Mucosa of rectum (tissue), 2 donors: ENCODE measurements around the gene SSX2IP.

Experiments
- H3K27ac ChIP-seq, 2 donors: one replicate each; pipeline ENCODE4 v1.7.0; 2013; ENCODE audit warnings: inconsistent platforms in 2 of 2, low read depth in 2 of 2, low read length in 2 of 2
- H3K27me3 ChIP-seq, 2 donors: one replicate each; pipeline ENCODE4 v1.7.0; 2013; ENCODE audit warnings: low read length in 2 of 2; ENCODE audit not compliant: control insufficient read depth in 2 of 2, insufficient read depth in 2 of 2
- H3K36me3 ChIP-seq, 2 donors: one replicate each; pipeline ENCODE4 v1.7.0; 2013; ENCODE audit warnings: low read length in 2 of 2; ENCODE audit not compliant: control insufficient read depth in 2 of 2, insufficient read depth in 2 of 2
- H3K4me1 ChIP-seq, 2 donors: one replicate each; pipeline ENCODE4 v1.7.0; 2013; ENCODE audit warnings: low read length in 2 of 2, mild to moderate bottlenecking in 1 of 2; ENCODE audit not compliant: control insufficient read depth in 2 of 2, insufficient read depth in 2 of 2
- H3K4me3 ChIP-seq, 2 donors: one replicate each; pipeline ENCODE4 v1.7.0; 2013; ENCODE audit warnings: low read length in 2 of 2
- H3K9ac ChIP-seq, 2 donors: one replicate each; pipeline ENCODE4 v1.7.0; 2013; ENCODE audit warnings: low read length in 2 of 2, low read depth in 1 of 2, mild to moderate bottlenecking in 1 of 2
- H3K9me3 ChIP-seq, 2 donors: one replicate each; pipeline ENCODE4 v1.7.0; 2013; ENCODE audit warnings: low read length in 2 of 2; ENCODE audit not compliant: control insufficient read depth in 2 of 2
- donor health status: healthy.
- donor health status: Normal muscosa, but diverticular disease.

The SSX2IP gene

DNA sequence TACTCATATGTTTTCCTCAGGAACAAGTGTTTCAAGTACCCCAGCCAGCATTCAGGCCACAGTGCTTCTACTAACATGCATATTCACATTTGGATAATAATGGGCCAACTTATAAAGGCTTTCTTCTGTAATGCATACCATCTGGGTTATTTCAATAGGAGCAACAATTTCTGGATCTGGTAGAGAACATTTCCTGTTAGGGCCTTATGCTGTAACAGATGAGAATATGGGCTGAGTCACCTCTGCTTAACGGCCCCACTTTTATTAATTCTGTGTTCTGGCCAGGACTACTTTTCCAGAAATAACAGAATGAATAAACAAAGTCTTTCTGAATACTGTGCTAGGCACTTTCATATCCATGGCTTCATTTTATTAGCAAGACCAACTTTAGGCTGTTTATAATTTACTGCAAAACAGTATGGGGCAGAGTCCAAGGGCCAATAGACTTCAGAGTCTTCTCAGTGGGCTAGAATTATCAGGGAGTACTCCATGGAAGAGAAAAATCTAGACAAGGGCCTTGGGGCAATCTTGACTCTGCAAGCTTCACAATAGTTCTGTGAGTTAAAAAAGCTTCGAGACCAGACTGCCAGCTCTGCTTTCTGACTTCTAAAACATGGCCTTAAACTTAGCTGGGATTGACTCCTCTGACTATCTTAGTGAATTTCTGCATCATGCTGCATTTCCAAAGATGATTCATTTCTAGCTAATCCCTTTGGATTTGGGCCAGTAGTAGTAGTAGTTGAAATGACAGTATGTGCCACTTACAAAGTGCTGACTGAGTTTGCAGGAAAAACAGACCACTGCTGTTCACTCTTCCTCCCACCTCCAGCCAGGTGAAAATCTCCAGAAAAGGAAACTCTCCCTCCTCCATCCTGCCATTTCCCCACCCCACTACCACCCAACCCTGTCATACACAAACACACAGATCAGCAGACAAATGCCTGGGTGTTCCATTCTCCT is 8.2 kb upstream of the SSX2IP start:
- Histone ChIP-seq H3K4me3 (no peak overlapping the region), H3K9me3 (no peaks in the 10 kb centered on the region), H3K4me1 (peaks cover 0 to 9% of the 10 kb centered on the region in 2 donors), H3K9ac (no peak overlapping the region), H3K27me3 (no peaks in the 10 kb centered on the region), H3K36me3 (no peaks in the 10 kb centered on the region), H3K27ac (peak overlapping the region; percentile 35 to 50)

GRCh38 chr1:84693785-84694184 is 3.5 kb upstream of the SSX2IP start:
- Histone ChIP-seq H3K27ac (no peak overlapping the region), H3K9ac (no peak overlapping the region), H3K36me3 (no peaks in the 10 kb centered on the region), H3K4me3 (no peak overlapping the region), H3K9me3 (no peaks in the 10 kb centered on the region), H3K4me1 (peaks cover 6 to 20% of the 10 kb centered on the region in 2 donors), H3K27me3 (no peaks in the 10 kb centered on the region)

DNA sequence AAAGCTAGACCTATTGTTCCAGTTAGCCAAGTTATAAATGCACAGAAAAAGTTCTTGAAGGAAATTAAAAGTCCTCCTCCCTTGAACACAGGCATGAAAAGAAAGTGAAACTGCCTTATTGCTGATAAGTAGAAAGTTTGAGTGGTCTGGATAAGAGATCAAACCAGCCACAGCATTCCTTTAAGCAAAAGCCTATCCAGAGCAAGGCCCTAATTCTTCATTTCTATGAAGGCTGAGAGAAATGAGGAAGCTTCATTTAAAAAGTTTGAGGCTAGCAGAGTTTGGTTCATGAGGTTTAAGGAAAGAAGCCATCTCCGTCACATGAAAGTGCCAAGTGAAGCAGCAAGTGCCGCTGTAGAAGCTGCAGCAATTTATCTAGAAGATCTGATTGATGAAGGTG is 2.7 kb upstream of the SSX2IP start:
- peak overlapping the region in 1 of 2 donors; percentile 9 for H3K27ac ChIP-seq
- H3K4me3 ChIP-seq, result peak overlapping the region in 1 of 2 donors; percentile 22
- H3K9ac ChIP-seq, result no peak overlapping the region
- H3K9me3 ChIP-seq, result no peaks in the 10 kb centered on the region
- no peaks in the 10 kb centered on the region for H3K36me3 ChIP-seq
- H3K27me3 ChIP-seq, result no peaks in the 10 kb centered on the region
- peaks cover 6 to 16% of the 10 kb centered on the region in 2 donors for H3K4me1 ChIP-seq

GRCh38 chr1:84692391-84692790 is 2.1 kb upstream of the SSX2IP start:
- peaks cover 8 to 12% of the 10 kb centered on the region in 2 donors for H3K4me1 ChIP-seq
- no peaks in the 10 kb centered on the region for H3K9me3 ChIP-seq
- H3K27ac ChIP-seq, result no peak overlapping the region
- H3K36me3 ChIP-seq, result no peaks in the 10 kb centered on the region
- no peak overlapping the region for H3K4me3 ChIP-seq
- no peak overlapping the region for H3K9ac ChIP-seq
- H3K27me3 ChIP-seq, result no peaks in the 10 kb centered on the region

DNA sequence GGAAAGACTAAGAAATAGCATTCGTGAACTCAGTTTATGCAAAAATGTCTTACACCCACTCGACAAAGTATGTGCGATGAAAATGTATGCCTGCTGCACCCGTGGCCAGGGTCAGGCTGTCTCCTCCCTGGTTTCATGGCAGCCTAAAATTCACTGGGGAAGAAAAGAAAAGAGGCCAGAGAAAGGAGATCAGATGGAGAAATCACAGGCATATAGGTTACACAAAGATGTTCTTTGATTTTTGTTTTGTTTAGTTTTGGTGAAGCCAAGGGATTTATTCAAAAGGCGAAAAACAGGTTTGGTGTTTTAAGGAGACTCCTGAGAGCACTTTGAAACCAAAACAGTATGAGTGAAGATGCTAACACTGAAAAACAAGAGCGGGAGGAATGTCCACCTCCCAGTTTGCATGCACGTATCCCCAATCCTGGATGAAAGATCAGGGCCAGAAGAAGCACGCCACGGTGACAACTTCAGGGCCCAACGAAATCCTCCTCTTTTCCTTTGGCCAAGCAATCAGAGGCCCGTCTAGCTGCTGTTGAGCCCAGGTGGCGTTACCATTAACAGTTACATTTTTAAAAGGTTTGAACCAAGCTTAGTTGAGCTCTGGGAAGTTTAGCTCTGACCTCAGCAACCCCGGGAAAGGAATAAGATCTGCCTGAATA is 992 bp upstream of the SSX2IP start:
- Histone ChIP-seq H3K27ac (peak overlapping the region; percentile 81 to 85), H3K9me3 (no peaks in the 10 kb centered on the region), H3K4me1 (peaks cover 8 to 12% of the 10 kb centered on the region in 2 donors), H3K27me3 (no peaks in the 10 kb centered on the region), H3K36me3 (no peaks in the 10 kb centered on the region), H3K9ac (peak overlapping the region; percentile 80 to 82), H3K4me3 (peak overlapping the region; percentile 84 to 87)

DNA sequence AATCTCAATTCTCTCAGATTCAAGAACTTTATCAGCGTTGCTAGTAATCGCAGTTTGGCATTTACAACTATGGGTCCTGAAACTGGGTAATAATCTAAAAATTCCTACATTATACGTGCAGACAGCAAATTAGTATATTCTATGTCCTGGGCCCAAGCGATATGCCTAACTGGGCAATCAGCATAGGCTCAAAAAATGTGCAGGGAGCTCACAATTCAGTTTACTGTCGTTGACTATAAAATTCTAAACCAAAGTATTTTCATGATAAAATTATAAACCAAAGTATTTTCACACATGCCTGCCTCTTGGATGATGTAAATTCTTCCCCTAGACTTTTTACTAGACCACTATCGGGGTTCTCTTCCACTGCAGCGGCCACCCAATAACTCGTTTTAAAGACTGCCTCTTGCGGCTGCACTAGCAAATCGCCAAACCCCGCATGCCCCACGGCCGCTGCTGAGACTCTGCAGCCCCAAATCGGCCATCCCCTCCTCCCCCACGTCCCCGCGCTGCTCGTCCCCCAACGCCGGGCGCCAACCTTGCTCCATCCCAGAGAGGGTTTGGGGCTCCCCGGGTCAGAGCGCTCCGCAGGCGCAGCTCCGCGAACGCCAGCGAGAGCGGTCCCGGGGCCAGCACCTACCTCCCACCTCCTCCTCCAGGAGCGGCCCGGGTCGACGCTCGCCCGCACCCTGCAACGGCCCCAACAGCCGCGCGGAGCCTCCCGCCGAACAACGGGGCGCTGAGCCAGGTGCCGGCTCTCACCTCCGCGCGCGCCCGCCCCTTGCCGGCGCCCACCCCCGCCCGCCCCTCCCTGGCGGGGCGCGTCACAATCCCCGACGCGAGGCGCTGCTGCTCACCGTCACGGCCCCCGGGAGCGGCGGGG is 506 bp downstream of the SSX2IP start:
- Histone ChIP-seq H3K9me3 (no peaks in the 10 kb centered on the region), H3K27ac (peak overlapping the region; percentile 81 to 85), H3K4me1 (peaks cover 8 to 12% of the 10 kb centered on the region in 2 donors), H3K36me3 (no peaks in the 10 kb centered on the region), H3K4me3 (peak overlapping the region; percentile 84 to 87), H3K9ac (peak overlapping the region; percentile 79 to 82), H3K27me3 (no peaks in the 10 kb centered on the region)

GRCh38 chr1:84688463-84689061 is 1.7 kb downstream of the SSX2IP start:
- no peaks in the 10 kb centered on the region for H3K36me3 ChIP-seq
- H3K9ac ChIP-seq, result no peak overlapping the region
- no peaks in the 10 kb centered on the region for H3K9me3 ChIP-seq
- no peak overlapping the region for H3K4me3 ChIP-seq
- peaks cover 8 to 12% of the 10 kb centered on the region in 2 donors for H3K4me1 ChIP-seq
- H3K27me3 ChIP-seq, result no peaks in the 10 kb centered on the region
- no peak overlapping the region for H3K27ac ChIP-seq

DNA sequence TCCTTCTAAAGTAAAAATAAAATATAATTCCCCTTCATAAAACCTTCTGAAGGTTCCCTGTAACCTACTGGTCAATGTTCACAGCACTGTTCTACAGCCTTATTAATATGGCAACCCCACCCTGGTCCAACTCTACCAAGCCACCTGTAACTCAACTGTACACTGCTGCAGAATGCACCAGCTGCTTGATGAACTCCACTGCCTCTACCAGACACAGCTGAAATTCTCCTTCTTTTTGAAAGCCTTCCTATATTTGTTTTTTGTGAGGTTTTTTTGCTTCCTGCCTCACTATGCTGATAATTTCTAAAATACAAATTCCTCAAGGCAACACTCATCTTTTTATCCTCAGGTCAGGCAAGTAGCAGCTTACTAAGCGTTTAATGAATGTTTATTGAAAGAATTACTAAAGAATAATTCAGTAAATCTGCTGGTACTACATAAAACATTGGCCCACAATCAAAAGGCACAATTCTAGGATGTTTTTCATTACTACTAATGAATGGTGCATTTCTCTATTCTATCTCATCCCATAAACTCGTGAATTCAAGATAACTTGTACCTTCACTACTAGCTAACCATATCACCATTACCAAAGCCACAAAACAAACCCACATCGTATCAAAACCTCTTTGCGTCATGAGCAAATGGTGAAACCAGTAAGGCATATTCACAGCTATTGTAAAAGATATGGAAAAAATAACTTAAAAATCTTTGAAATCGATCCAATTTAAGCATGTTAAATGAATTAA is 2.4 kb downstream of the SSX2IP start:
- Histone ChIP-seq H3K4me3 (no peak overlapping the region), H3K36me3 (no peaks in the 10 kb centered on the region), H3K9ac (no peak overlapping the region), H3K27ac (no peak overlapping the region), H3K9me3 (no peaks in the 10 kb centered on the region), H3K27me3 (no peaks in the 10 kb centered on the region), H3K4me1 (peaks cover 8 to 12% of the 10 kb centered on the region in 2 donors)

DNA sequence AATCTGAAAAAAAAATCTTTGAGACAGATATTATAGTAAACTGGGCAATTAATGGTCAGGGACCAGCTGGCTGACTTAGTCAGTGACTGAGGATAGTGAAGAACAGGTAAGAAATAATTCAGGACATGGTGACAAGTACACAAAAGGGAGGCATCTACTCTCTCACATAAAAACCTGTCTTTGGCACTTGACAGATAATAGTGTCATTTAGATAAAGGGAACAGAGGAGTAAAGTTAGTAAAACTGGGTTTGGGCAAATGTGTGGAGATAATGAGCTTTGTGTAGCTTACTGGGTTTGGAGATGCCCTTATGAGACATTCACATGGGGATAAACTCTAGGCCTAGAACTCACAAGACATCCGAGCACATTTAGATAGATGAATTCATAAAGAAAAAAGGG is 4.0 kb downstream of the SSX2IP start:
- H3K9me3 ChIP-seq, result no peaks in the 10 kb centered on the region
- H3K4me3 ChIP-seq, result no peak overlapping the region
- no peak overlapping the region for H3K27ac ChIP-seq
- no peaks in the 10 kb centered on the region for H3K27me3 ChIP-seq
- no peaks in the 10 kb centered on the region for H3K36me3 ChIP-seq
- no peak overlapping the region for H3K9ac ChIP-seq
- H3K4me1 ChIP-seq, result peaks cover 5 to 14% of the 10 kb centered on the region in 2 donors
